K562 (cell line): ENCODE results near the gene PRKAR1B. TPM values are rescaled to one million over a fixed set of nuclear protein-coding genes. Genes with fewer than 3 reads are reported as not detected.

Experiments used
- ATAC-seq: fragments of 200-7000 bp; cut with Tn5 transposase; 3 replicates; pipeline ENCODE4 v1.9.1; 2020; ENCODE audit warnings: moderate library complexity
- BruUV-seq: library from RNA; stranded (reverse); fragments of 400-500 nt; replicated peaks from 2 replicates; lab custom pipeline; 2021; lab: Mats Ljungman, UMichigan
- CTCF ChIA-PET: fragments of 300-600 bp; formaldehyde crosslinking; extraction: SDS; loops from one replicate; lab custom pipeline; 2021; ENCODE audit warnings: low intra/inter-chr PET ratio; lab: Yijun Ruan, JAX
- POLR2A ChIA-PET: fragments of 300-600, 350-650 bp; sonication (Branson Sonifier 250); formaldehyde crosslinking; extraction: SDS; loops from one replicate; lab custom pipeline; 2021; ENCODE audit warnings: antibody characterized with exemption, inconsistent platforms; lab: Yijun Ruan, JAX
- DNase-seq, 4 experiments: peaks; one replicate each; pipeline versions ENCODE4 v3.0.0 to v3.0.0-alpha.2; 2011 to 2018; ENCODE audit warnings: low spot score in 3 of 4, mixed read lengths in 3 of 4; ENCODE audit errors: extremely low read depth in 1 of 4
- FAIRE-seq: peaks from 2 replicates; lab custom pipeline; 2011; peaks lifted over from hg19 to GRCh38; lab: Jason Lieb, UNC
- H2AFZ ChIP-seq: 2 replicates; pipeline ENCODE4 v1.6.0; 2011; ENCODE audit warnings: low read depth, low read length, control low read depth, inconsistent platforms
- H3K27ac ChIP-seq: fragments of 200-600 bp; 3 replicates; pipeline ENCODE4 v1.8.0; 2011; ENCODE audit warnings: low read depth, mild to moderate bottlenecking, control low read depth, inconsistent platforms, low read length, moderate library complexity, mixed read lengths; ENCODE audit errors: extremely low read depth
- H3K27me3 ChIP-seq, 2 experiments: fragments of 300-600 bp in 1 of 2; 2 replicates in 1 of 2; 3 replicates in 1 of 2; pipeline versions ENCODE4 v1.6.0 to v1.8.0; 2011; ENCODE audit warnings: inconsistent platforms in 2 of 2, low read length in 2 of 2, mild to moderate bottlenecking in 1 of 2, mixed read lengths in 1 of 2, moderate library complexity in 1 of 2; ENCODE audit not compliant: control insufficient read depth in 2 of 2, insufficient read depth in 2 of 2
- H3K36me3 ChIP-seq: fragments of 300-600 bp; 3 replicates; pipeline ENCODE4 v1.8.0; 2011; ENCODE audit warnings: mild to moderate bottlenecking, low read length, inconsistent platforms; ENCODE audit not compliant: control insufficient read depth, insufficient read depth
- H3K4me1 ChIP-seq, 2 experiments: fragments of 200-600 bp in 1 of 2; replicated peaks in 1 of 2; 2 replicates in 1 of 2; 3 replicates in 1 of 2; pipeline versions ENCODE4 v1.5.1 to v1.8.0; 2011; ENCODE audit warnings: inconsistent platforms in 2 of 2, low read length in 2 of 2, mild to moderate bottlenecking in 1 of 2, mixed read lengths in 1 of 2, moderate library complexity in 1 of 2; ENCODE audit not compliant: control insufficient read depth in 2 of 2, insufficient read depth in 2 of 2
- H3K4me2 ChIP-seq: 2 replicates; pipeline ENCODE4 v1.6.1; 2011; ENCODE audit warnings: low read length, control low read depth, inconsistent platforms, mixed read lengths; ENCODE audit not compliant: insufficient read depth
- H3K4me3 ChIP-seq: fragments of 200-600 bp; sonication (generic), shearing (Covaris generic); 2 replicates; pipeline ENCODE4 v1.5.1; 2016; ENCODE audit warnings: control low read depth, inconsistent platforms
- H3K79me2 ChIP-seq: fragments of 200-600 bp; 3 replicates; pipeline ENCODE4 v1.8.0; 2011; ENCODE audit warnings: low read length, inconsistent platforms; ENCODE audit not compliant: control insufficient read depth, insufficient read depth
- H3K9ac ChIP-seq, 2 experiments: 2 replicates each; pipeline versions ENCODE4 v1.6.0 to v1.6.1; 2011; ENCODE audit warnings: low read depth in 2 of 2, low read length in 2 of 2, control low read depth in 1 of 2, inconsistent platforms in 1 of 2, mild to moderate bottlenecking in 1 of 2, mixed read lengths in 1 of 2; ENCODE audit not compliant: insufficient read depth in 1 of 2
- H3K9me1 ChIP-seq: one replicate; pipeline ENCODE4 v1.6.0; 2011; ENCODE audit warnings: inconsistent platforms, mild to moderate bottlenecking, low read length, moderate library complexity; ENCODE audit not compliant: control insufficient read depth, insufficient read depth
- H3K9me3 ChIP-seq: replicated peaks from 2 replicates; pipeline ENCODE4 v1.5.1; 2011; ENCODE audit warnings: low read depth, low read length, inconsistent platforms; ENCODE audit not compliant: control insufficient read depth, insufficient read depth
- H4K20me1 ChIP-seq: replicated peaks from 2 replicates; pipeline ENCODE4 v1.6.1; 2011; ENCODE audit warnings: low read length, inconsistent platforms, mixed read lengths; ENCODE audit not compliant: control insufficient read depth, insufficient read depth
- ATF3 ChIP-seq, 2 experiments: fragments of 450-650 bp in 1 of 2; sonication (generic) in 1 of 2; formaldehyde crosslinking in 1 of 2; IDR thresholded peaks in 1 of 2; conservative IDR thresholded peaks in 1 of 2; 2 replicates each; pipeline versions ENCODE4 v1.6.1 to v1.8.1; 2016 to 2023; ENCODE audit warnings: mild to moderate bottlenecking in 2 of 2, moderate library complexity in 2 of 2, inconsistent platforms in 1 of 2, missing genetic modification reagents in 1 of 2
- BCOR ChIP-seq: fragments of 450-650 bp; IDR thresholded peaks from 2 replicates; pipeline ENCODE4 v1.6.1; 2016
- C11orf30 ChIP-seq: fragments of 450-650 bp; IDR thresholded peaks from 2 replicates; pipeline ENCODE4 v1.6.1; 2016; ENCODE audit warnings: low read depth, mild to moderate bottlenecking
- HNRNPH1 ChIP-seq: fragments of 200-400 bp; formaldehyde crosslinking; optimal IDR thresholded peaks from 2 replicates; pipeline ENCODE3; 2017; ENCODE audit warnings: low read depth, mild to moderate bottlenecking, low read length, moderate library complexity
- HOXB6 ChIP-seq: fragments of 250-450 bp; sonication (Bioruptor Pico); IDR thresholded peaks from 2 replicates; pipeline ENCODE4 v1.5.1; 2022; ENCODE audit warnings: mild to moderate bottlenecking, borderline replicate concordance
- ID3 ChIP-seq, 2 experiments: fragments of 250-450 bp in 1 of 2; fragments of 450-650 bp in 1 of 2; sonication (Bioruptor Pico) in 1 of 2; IDR thresholded peaks; 2 replicates each; pipeline versions ENCODE4 v1.6.1 to v1.8.0; 2016 to 2021; ENCODE audit warnings: mild to moderate bottlenecking in 2 of 2, moderate library complexity in 2 of 2, missing compliant biosample characterization in 1 of 2, missing genetic modification characterization in 1 of 2
- KDM1A ChIP-seq, 2 experiments: fragments of 450-650 bp; IDR thresholded peaks; 2 replicates each; pipeline ENCODE4 v1.6.1; 2016; ENCODE audit warnings: mild to moderate bottlenecking in 2 of 2
- LARP7 ChIP-seq: fragments of 450-650 bp; IDR thresholded peaks from 2 replicates; pipeline ENCODE4 v1.6.1; 2016
- PHB ChIP-seq: fragments of 250-450 bp; sonication (Bioruptor Pico); IDR thresholded peaks from 2 replicates; pipeline ENCODE4 v1.5.0; 2021
- PTBP1 ChIP-seq: fragments of 200-400 bp; formaldehyde crosslinking; IDR thresholded peaks from 2 replicates; pipeline ENCODE4 v1.6.1; 2017; ENCODE audit warnings: low read depth, low read length
- ZBED1 ChIP-seq: IDR thresholded peaks from 2 replicates; pipeline ENCODE4 v1.6.1; 2014
- ZBTB26 ChIP-seq: fragments of 450-650 bp; formaldehyde crosslinking; IDR thresholded peaks from 2 replicates; pipeline ENCODE4 v1.4.0; 2022; ENCODE audit warnings: missing genetic modification characterization
- ZNF143 ChIP-seq: sonication (generic); formaldehyde crosslinking; IDR thresholded peaks from 2 replicates; pipeline ENCODE4 v1.9.0; 2022; ENCODE audit warnings: mild to moderate bottlenecking, missing genetic modification reagents
- ZNF584 ChIP-seq: fragments of 200-800 bp; sonication (Bioruptor generic); IDR thresholded peaks from 2 replicates; pipeline ENCODE4 v1.6.1; 2016; ENCODE audit warnings: low read depth, mild to moderate bottlenecking, missing genetic modification characterization, missing compliant biosample characterization
- ZNF696 ChIP-seq: fragments of 250-450 bp; sonication (Bioruptor Pico); conservative IDR thresholded peaks from 2 replicates; pipeline ENCODE4 v1.4.0; 2020; ENCODE audit warnings: mild to moderate bottlenecking, moderate library complexity
- ZNF699 ChIP-seq: fragments of 250-450 bp; sonication (Bioruptor Pico); IDR thresholded peaks from 2 replicates; pipeline ENCODE4 v1.8.0; 2021; ENCODE audit warnings: mild to moderate bottlenecking, moderate library complexity; ENCODE audit not compliant: insufficient replicate concordance
- WGBS: fragments of 100-300 bp; shearing (Covaris generic); methylation state at CpG from one replicate; pipeline ENCODE4 v1.1.6; 2016; ENCODE audit warnings: low coverage, mixed read lengths; ENCODE audit not compliant: insufficient coverage; ENCODE audit errors: missing lambda C conversion rate; 5-methylcytosine and 5-hydroxymethylcytosine counted together
- in situ Hi-C: fragments of 300-500 bp; cut with MboI; formaldehyde crosslinking; loops from 4 replicates; pipeline ENCODE4 v1.15.0; 2018; ENCODE audit warnings: inconsistent platforms, mixed read lengths
- intact Hi-C: fragments of 100-400 bp; cut with micrococcal nuclease; formaldehyde crosslinking; loops from 2 replicates; pipeline ENCODE4 v1.14.2; 2022
- polyA plus RNA-seq, 8 experiments: library from polyadenylated mRNA; depleted of rRNA in 4 of 8; stranded (reverse) in 5 of 8; unstranded in 3 of 8; fragments of >200 nt; fragmentation: Nextera tagmentation in 2 of 8; fragmentation: Illumina TruSeq in 1 of 8; extraction: Ambion mirVana in 2 of 8; extraction: Trizol in 1 of 8; gene quantifications; 2 replicates each; pipeline versions ENCODE4 v1.2.1 to v1.2.3, GENCODE V29; 2011 to 2014; ENCODE audit warnings: inconsistent platforms in 1 of 8, missing spikeins in 1 of 8
- total RNA-seq, 7 experiments: library from RNA; depleted of rRNA in 6 of 7; stranded (reverse); fragments of >200 nt in 6 of 7; fragmentation: Illumina TruSeq in 2 of 7; extraction: Trizol in 2 of 7; gene quantifications; 2 replicates each; pipeline versions ENCODE4 v1.2.1 to v1.2.3, GENCODE V29; 2011 to 2021; ENCODE audit warnings: low replicate concordance in 1 of 7

Gene PRKAR1B
- total and polyA plus RNA-seq, 9 of the 15 experiments (the other 6 are each of a cell fraction or from before 2014, with no cell fraction given): 0.99 to 30.5 (median 12.7) TPM

GRCh38 chr7:664402-664775 is 62.7 kb downstream of the PRKAR1B start (continued):
- TF ChIP-seq ATF3 (IDR thresholded peaks at IDR 0.05): no peak
- TF ChIP-seq ATF3 (CRISPR knock-in tag; conservative IDR thresholded peaks at IDR 0.05): no peak
- TF ChIP-seq C11orf30: no peak
- no peak for TF ChIP-seq ZNF699
- TF ChIP-seq ZNF696 (CRISPR knock-in tag): no peak
- no peak for TF ChIP-seq ZBED1
- TF ChIP-seq PHB (CRISPR knock-in tag): no peak

DNA sequence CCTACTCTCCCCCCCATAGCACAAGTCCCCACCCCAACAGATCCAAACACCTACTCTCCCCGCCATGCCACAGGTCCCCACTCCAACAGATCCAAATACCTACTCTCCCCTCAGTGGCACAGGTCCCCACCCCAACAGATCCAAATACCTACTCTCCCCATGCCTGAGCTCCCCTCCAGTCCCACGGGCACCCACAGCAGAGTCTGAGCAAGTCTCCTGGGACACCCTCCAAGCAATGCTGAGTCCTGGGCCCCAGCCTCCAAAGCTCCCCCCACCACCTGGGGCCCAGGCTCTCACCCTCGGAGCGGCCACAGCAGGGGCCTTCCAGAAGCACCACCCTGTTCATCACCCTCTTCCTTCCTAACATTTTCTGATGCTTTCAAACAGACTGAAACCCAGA is 64.5 kb downstream of the PRKAR1B start:
- no peaks in the 10 kb centered on the region for H3K9me3 ChIP-seq
- no peaks in the 10 kb centered on the region for H3K79me2 ChIP-seq
- peaks cover 11% of the 10 kb centered on the region; the same call in 2 of the 3 replicates for H3K36me3 ChIP-seq
- no TSS peak for BruUV-seq
- H3K9me1 ChIP-seq: no peaks in the 10 kb centered on the region
- H3K4me3 ChIP-seq: no peak overlapping the region
- no peak for ATAC-seq
- no peak overlapping the region for H2AFZ ChIP-seq
- H3K9ac ChIP-seq: no peak overlapping the region
- no peaks in the 10 kb centered on the region for H4K20me1 ChIP-seq
- ChIA-PET POLR2A (interaction anchor here (0.7 kb wide), 2 partner anchors 229 to 305 kb away, joined by 3 read pairs; no protein-coding TSS in a partner anchor), CTCF (no interaction called here)
- no peak for DNase-seq
- FAIRE-seq: no peak
- H3K4me2 ChIP-seq: no peak overlapping the region
- peaks cover 0 to 6% of the 10 kb centered on the region in 2 experiments; a peak in 1 of 5 replicates for H3K4me1 ChIP-seq
- intact Hi-C loops (no loop called here), in situ Hi-C loops (no loop called here)
- no peak overlapping the region for H3K27ac ChIP-seq
- H3K27me3 ChIP-seq: no peaks in the 10 kb centered on the region
- WGBS: 86% methylated on average over 4 of the region's 4 CpGs
- TF ChIP-seq ZNF143 (CRISPR knock-in tag) (no peak), HOXB6 (CRISPR knock-in tag) (no peak), LARP7 (no peak), BCOR (no peak), ID3 (CRISPR knock-in tag; IDR thresholded peaks at IDR 0.05) (no peak), ID3 (tag; IDR thresholded peaks at IDR 0.05) (no peak), HNRNPH1 (no peak), ZNF584 (no peak), ZBTB26 (CRISPR knock-in tag) (no peak), PTBP1 (no peak), KDM1A (IDR thresholded peaks at IDR 0.05) (no peak)
